HG03439 (cell line): ENCODE measurements around the gene SLC4A4.

Experiments
- ATAC-seq: cut with Tn5 transposase; IDR thresholded peaks from one replicate; pipeline ENCODE4 v1.9.1; 2021; ENCODE audit warnings: mild to moderate bottlenecking, moderate library complexity; ENCODE audit not compliant: unreplicated experiment

The SLC4A4 gene

GRCh38 chr4:71356924-71357663 is 18.3 kb downstream of the SLC4A4 start:
- ATAC-seq: no peak

GRCh38 chr4:71360844-71361243 is 22.0 kb downstream of the SLC4A4 start:
- no peak for ATAC-seq

- no peak for ATAC-seq
These were observed 22.7 kb downstream of the SLC4A4 start for GRCh38 chr4:71361476-71361875.

GRCh38 chr4:71366766-71367165 is 27.9 kb downstream of the SLC4A4 start:
- ATAC-seq: no peak

- no peak for ATAC-seq
These were observed 28.7 kb downstream of the SLC4A4 start for GRCh38 chr4:71367546-71367945.

- no peak for ATAC-seq
These were observed 30.1 kb downstream of the SLC4A4 start for GRCh38 chr4:71368906-71369305.

- ATAC-seq: no peak
These were observed 30.7 kb downstream of the SLC4A4 start for GRCh38 chr4:71369536-71369935.

- ATAC-seq: no peak
These were observed 36.7 kb downstream of the SLC4A4 start for GRCh38 chr4:71375494-71375893.

- ATAC-seq: no peak
These were observed 38.7 kb downstream of the SLC4A4 start for GRCh38 chr4:71377561-71377960.

GRCh38 chr4:71379126-71379525 is 40.3 kb downstream of the SLC4A4 start:
- no peak for ATAC-seq

GRCh38 chr4:71380788-71381187 is 42.0 kb downstream of the SLC4A4 start:
- ATAC-seq: no peak

- no peak for ATAC-seq
These were observed 43.5 kb downstream of the SLC4A4 start for GRCh38 chr4:71382125-71382899.

- ATAC-seq: no peak
These were observed 44.2 kb downstream of the SLC4A4 start for GRCh38 chr4:71382900-71383560.

- ATAC-seq: no peak
These were observed 45.2 kb downstream of the SLC4A4 start for GRCh38 chr4:71383984-71384383.

GRCh38 chr4:71389149-71389827 is 50.5 kb downstream of the SLC4A4 start:
- no peak for ATAC-seq

GRCh38 chr4:71392109-71392508 is 53.3 kb downstream of the SLC4A4 start:
- no peak for ATAC-seq

- no peak for ATAC-seq
These were observed 57.6 kb downstream of the SLC4A4 start for GRCh38 chr4:71396382-71396781.

- no peak for ATAC-seq
These were observed 62.0 kb downstream of the SLC4A4 start for GRCh38 chr4:71400810-71401209.

GRCh38 chr4:71402616-71403015 is 63.8 kb downstream of the SLC4A4 start:
- no peak for ATAC-seq

- no peak for ATAC-seq
These were observed 65.2 kb downstream of the SLC4A4 start for GRCh38 chr4:71404049-71404448.

GRCh38 chr4:71405791-71406190 is 67.0 kb downstream of the SLC4A4 start:
- ATAC-seq: no peak
